Measurements from ENCODE around the gene TM4SF1.
A peak's percentile ranks its signal among the peaks of the same experiment; 100 is the strongest.

TM4SF1 gene

DNA sequence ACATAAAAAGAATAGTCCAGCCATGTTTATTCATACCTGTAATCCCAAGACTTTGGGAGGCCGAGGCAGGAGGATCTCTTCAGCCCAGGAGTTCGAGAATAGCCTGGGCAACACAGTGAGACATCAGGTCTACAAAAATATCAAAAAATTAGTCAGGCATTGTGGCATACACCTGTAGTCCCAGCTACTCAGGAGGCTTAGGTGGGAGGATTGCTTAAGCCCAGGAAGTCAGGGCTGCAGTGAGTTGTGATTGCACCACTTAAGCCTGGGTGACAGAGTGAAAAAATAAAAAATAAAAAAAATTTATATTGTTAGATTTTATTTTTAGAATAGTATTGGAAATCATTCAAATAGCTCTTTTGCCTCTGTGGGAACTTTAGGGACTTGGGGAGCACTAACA is 12.8 kb upstream of the TM4SF1 start:
- H3K27ac ChIP-seq = no peak overlapping the region
- H3K27me3 ChIP-seq = no peaks in the 10 kb centered on the region
- peaks cover 0 to 44% (median 28%) of the 10 kb centered on the region in 4 donors for H3K4me1 ChIP-seq
- TF ChIP-seq, protein P1, sequence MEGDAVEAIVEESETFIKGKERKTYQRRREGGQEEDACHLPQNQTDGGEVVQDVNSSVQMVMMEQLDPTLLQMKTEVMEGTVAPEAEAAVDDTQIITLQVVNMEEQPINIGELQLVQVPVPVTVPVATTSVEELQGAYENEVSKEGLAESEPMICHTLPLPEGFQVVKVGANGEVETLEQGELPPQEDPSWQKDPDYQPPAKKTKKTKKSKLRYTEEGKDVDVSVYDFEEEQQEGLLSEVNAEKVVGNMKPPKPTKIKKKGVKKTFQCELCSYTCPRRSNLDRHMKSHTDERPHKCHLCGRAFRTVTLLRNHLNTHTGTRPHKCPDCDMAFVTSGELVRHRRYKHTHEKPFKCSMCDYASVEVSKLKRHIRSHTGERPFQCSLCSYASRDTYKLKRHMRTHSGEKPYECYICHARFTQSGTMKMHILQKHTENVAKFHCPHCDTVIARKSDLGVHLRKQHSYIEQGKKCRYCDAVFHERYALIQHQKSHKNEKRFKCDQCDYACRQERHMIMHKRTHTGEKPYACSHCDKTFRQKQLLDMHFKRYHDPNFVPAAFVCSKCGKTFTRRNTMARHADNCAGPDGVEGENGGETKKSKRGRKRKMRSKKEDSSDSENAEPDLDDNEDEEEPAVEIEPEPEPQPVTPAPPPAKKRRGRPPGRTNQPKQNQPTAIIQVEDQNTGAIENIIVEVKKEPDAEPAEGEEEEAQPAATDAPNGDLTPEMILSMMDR (IDR thresholded peaks at IDR 0.05) = no peak
- no peak for DNase-seq
- H3K9me3 ChIP-seq = no peaks in the 10 kb centered on the region
- no peak overlapping the region for H3K4me3 ChIP-seq
- intact Hi-C loops (cut with DNase I; ENCODE audit: low total_unique reads) = no loop called here
- no peaks in the 10 kb centered on the region for H3K36me3 ChIP-seq

DNA sequence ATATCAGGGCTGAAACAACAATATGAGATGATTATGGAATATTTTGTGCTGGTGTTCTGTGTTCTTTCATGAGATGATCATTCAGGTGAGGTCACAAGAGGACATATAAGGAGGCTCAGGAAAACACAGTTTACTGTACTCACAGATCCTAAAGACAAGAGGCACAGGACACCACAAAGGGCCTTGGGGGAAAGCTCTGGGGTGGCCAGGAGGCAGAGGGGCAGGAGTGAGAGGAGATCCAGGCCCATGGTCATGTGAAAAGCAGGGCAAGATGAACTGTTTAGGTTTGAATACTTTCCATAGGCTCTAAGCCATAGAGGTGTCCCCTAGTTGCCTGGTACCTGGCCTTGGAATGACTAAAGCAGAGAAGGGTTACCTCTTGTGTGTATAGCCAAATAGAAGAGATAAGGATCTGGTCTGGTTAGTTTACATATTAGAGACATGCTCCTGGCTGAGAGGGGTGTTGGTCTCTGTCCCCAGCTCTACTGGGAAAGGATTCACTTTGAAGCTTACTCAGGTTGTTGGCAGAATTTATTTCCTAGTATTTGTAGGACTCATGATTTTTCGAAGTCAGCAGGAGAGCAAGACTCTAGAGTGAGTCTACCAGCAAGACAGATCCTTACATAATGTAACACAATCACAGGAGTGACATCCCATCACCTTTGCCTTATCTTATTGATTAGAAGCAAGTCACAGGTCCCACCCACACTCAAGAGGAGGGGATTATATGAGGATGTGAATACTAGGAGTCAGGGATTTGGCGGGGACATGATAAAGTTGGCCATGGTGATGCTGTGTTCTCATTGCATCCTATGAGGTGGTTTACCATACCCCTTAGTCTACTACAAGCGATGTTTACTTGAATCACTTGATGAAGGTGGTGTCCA is 11.3 kb upstream of the TM4SF1 start:
- TF ChIP-seq, protein P1 (IDR thresholded peaks at IDR 0.05) = no peak
- no peak overlapping the region for H3K27ac ChIP-seq
- DNase-seq = no peak
- intact Hi-C loops (cut with DNase I; ENCODE audit: low total_unique reads) = loop anchor here (10.0 kb wide), 1 partner anchor 266 kb away; the partner anchor contains the start of gene WWTR1
- no peak overlapping the region for H3K4me3 ChIP-seq
- H3K27me3 ChIP-seq = no peaks in the 10 kb centered on the region
- H3K36me3 ChIP-seq = no peaks in the 10 kb centered on the region
- H3K9me3 ChIP-seq = no peaks in the 10 kb centered on the region
- H3K4me1 ChIP-seq = peaks cover 0 to 35% (median 16%) of the 10 kb centered on the region in 4 donors

DNA sequence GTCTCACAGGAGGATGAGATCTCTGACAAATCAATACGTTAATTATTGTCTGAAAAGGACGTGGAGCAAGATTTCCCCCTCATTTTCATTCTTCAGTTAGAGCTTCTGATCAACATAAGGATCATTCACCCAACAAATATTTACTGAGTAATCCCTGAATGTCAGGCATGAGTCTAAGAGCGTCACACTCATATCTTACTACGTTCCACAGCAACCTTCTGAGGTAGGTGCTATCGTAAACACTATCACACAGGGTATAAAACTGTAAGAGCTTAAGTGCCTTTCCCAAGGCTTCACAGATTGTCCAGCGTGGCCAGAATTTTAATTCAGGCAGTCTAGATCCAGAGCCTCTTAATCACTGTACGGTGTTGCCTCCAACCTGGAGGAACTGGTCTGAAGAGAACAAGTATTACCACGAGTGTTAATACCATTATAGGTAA is 10.6 kb upstream of the TM4SF1 start:
- TF ChIP-seq, protein P1 (IDR thresholded peaks at IDR 0.05) = no peak
- Histone ChIP-seq H3K9me3 (no peaks in the 10 kb centered on the region), H3K27me3 (no peaks in the 10 kb centered on the region), H3K27ac (no peak overlapping the region), H3K36me3 (no peaks in the 10 kb centered on the region), H3K4me3 (no peak overlapping the region), H3K4me1 (peaks cover 0 to 28% (median 13%) of the 10 kb centered on the region in 4 donors)
- no peak for DNase-seq
- intact Hi-C loops (cut with DNase I; ENCODE audit: low total_unique reads) = loop anchor here (10.0 kb wide), 1 partner anchor 267 kb away; the partner anchor contains the start of gene WWTR1

DNA sequence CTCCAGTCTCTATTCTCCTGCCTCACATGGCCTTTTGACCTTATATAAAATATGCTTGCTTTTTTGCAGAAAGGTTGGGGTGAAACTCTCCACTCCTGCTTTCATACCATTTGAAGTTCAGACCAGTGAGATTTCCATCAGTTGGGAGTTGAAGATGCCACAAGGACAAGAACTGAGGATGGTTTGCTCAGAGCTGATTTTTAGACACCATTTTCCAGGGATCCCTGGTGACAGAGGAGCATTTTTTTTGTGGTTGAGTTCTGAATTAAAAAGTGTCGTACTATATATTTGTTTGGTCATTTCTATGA is 8.8 kb upstream of the TM4SF1 start:
- Histone ChIP-seq H3K27ac (peak overlapping the region; percentile 23 to 25), H3K27me3 (no peaks in the 10 kb centered on the region), H3K4me3 (no peak overlapping the region), H3K4me1 (peaks cover 0 to 46% (median 19%) of the 10 kb centered on the region in 4 donors), H3K36me3 (no peaks in the 10 kb centered on the region), H3K9me3 (no peaks in the 10 kb centered on the region)
- intact Hi-C loops (cut with DNase I; ENCODE audit: low total_unique reads) = loop anchor here (10.0 kb wide), 1 partner anchor 269 kb away; the partner anchor contains the start of gene WWTR1
- TF ChIP-seq, protein P1 (IDR thresholded peaks at IDR 0.05) = no peak
- DNase-seq = no peak

DNA sequence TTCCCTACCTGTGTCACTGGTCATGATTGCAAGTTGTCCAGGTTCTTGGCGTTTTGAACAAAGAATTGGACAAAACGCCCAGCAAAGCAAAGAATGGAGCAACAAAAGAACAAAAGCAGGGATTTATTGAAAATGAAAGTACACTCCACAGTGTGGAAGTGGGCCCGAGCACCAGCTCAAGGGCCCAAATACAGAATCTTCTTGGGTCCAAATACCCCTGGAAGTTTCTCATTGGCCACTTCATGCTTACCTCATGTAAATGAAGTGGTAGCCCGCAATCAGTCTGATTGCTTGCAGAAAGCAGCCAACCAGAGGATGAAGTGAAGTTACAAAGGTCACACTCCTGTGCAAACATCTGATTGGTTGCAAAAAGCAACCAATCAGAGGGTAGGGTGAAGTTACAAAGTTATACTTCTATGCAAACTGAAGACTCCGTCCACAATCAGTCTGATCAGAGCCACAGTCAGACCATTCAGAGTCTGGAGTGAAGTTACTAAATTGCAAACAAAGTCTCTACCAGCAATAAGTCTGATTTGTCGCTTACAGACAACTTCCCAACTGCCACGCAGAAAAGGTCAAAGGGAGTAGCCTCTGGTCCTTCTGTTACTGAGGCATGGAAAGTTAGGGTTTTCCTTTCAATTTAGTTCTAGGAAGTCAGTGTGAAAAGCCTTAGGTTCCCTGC is 8.3 kb upstream of the TM4SF1 start:
- no peak for DNase-seq
- Histone ChIP-seq H3K27me3 (no peaks in the 10 kb centered on the region), H3K9me3 (no peaks in the 10 kb centered on the region), H3K36me3 (no peaks in the 10 kb centered on the region), H3K27ac (peak overlapping the region; percentile 23 to 25), H3K4me3 (no peak overlapping the region), H3K4me1 (peaks cover 0 to 46% (median 19%) of the 10 kb centered on the region in 4 donors)
- intact Hi-C loops (cut with DNase I; ENCODE audit: low total_unique reads) = loop anchor here (10.0 kb wide), 1 partner anchor 269 kb away; the partner anchor contains the start of gene WWTR1
- TF ChIP-seq, protein P1 (IDR thresholded peaks at IDR 0.05) = no peak

Data from tibial artery (tissue), 4 donors.